BLaER1 treated with 17β-estradiol and CSF1 and Interleukin-3, amounts not matched to agents 10 nM and 100 nM (cell line): ENCODE measurements around the gene OTUB1.
A peak's percentile ranks its signal among the peaks of the same experiment; 100 is the strongest.

Experiments used
- H3K27ac ChIP-seq, 11 experiments: shearing (Covaris generic); formaldehyde crosslinking; 2 replicates each; pipeline ENCODE4 v1.8.1; 2022
- H3K27me3 ChIP-seq, 11 experiments: shearing (Covaris generic); formaldehyde crosslinking; 2 replicates each; pipeline ENCODE4 v1.8.1; 2022
- H3K36me3 ChIP-seq, 11 experiments: shearing (Covaris generic); formaldehyde crosslinking; 2 replicates each; pipeline ENCODE4 v1.8.1; 2022
- H3K4me1 ChIP-seq, 10 experiments: shearing (Covaris generic); formaldehyde crosslinking; 2 replicates each; pipeline ENCODE4 v1.8.1; 2022
- H3K4me2 ChIP-seq, 11 experiments: shearing (Covaris generic); formaldehyde crosslinking; 2 replicates each; pipeline ENCODE4 v1.8.1; 2022
- H3K4me3 ChIP-seq, 10 experiments: shearing (Covaris generic); formaldehyde crosslinking; 2 replicates each; pipeline ENCODE4 v1.8.1; 2022
- H3K9ac ChIP-seq, 11 experiments: shearing (Covaris generic); formaldehyde crosslinking; 2 replicates each; pipeline ENCODE4 v1.8.1; 2022
- H3K9me3 ChIP-seq, 11 experiments: shearing (Covaris generic); formaldehyde crosslinking; replicated peaks in 1 of 11; 2 replicates each; pipeline ENCODE4 v1.8.1; 2022
- H4K20me1 ChIP-seq, 11 experiments: shearing (Covaris generic); formaldehyde crosslinking; 2 replicates each; pipeline ENCODE4 v1.8.1; 2022
- Cebpa-rat ChIP-seq, 11 experiments: shearing (Covaris generic); IDR thresholded peaks; 2 replicates each; pipeline ENCODE4 v1.8.1; 2022

OTUB1 gene

GRCh38 chr11:63991558-63991957 lies 5.3 kb downstream of the OTUB1 start:
- H3K36me3 ChIP-seq = peaks cover 61 to 88% (median 81%) of the 10 kb centered on the region in 11 experiments
- peaks cover 54 to 99% (median 94%) of the 10 kb centered on the region in 11 experiments for H4K20me1 ChIP-seq
- H3K4me3 ChIP-seq = no peak overlapping the region
- no peak for TF ChIP-seq Cebpa-rat (IDR thresholded peaks at IDR 0.05)
- H3K4me1 ChIP-seq = peaks cover 38 to 58% (median 50%) of the 10 kb centered on the region in 10 experiments
- no peak overlapping the region for H3K27ac ChIP-seq
- H3K9ac ChIP-seq = 0 out of 22 replicates have a peak overlapping the region, but pooled peaks of 1 of the 11 experiments have one; percentile 0
- H3K27me3 ChIP-seq = no peaks in the 10 kb centered on the region
- H3K4me2 ChIP-seq = no peak overlapping the region
- H3K9me3 ChIP-seq = no peaks in the 10 kb centered on the region

GRCh38 chr11:63993100-63993499 lies 6.9 kb downstream of the OTUB1 start:
- TF ChIP-seq Cebpa-rat (IDR thresholded peaks at IDR 0.05) = no peak
- Histone ChIP-seq H3K36me3 (peaks cover 76 to 97% (median 91%) of the 10 kb centered on the region in 11 experiments), H3K4me3 (no peak overlapping the region), H3K4me1 (peaks cover 38 to 58% (median 52%) of the 10 kb centered on the region in 10 experiments), H4K20me1 (peaks cover 65 to 99% (median 94%) of the 10 kb centered on the region in 11 experiments), H3K4me2 (peak overlapping the region in 7 of 11 experiments; percentile 2 to 60 (median 54); a peak in 9 of 22 replicates), H3K27ac (no peak overlapping the region), H3K27me3 (no peaks in the 10 kb centered on the region), H3K9ac (no peak overlapping the region; a peak in 1 of 22 replicates), H3K9me3 (no peaks in the 10 kb centered on the region)

- Histone ChIP-seq H3K27me3 (peaks cover 0 to 1% (median 0%) of the 10 kb centered on the region in 11 experiments; a peak in 4 of 22 replicates), H3K4me2 (peak overlapping the region; percentile 26 to 82 (median 57)), H4K20me1 (peaks cover 67 to 99% (median 94%) of the 10 kb centered on the region in 11 experiments), H3K4me3 (no peak overlapping the region), H3K9me3 (no peaks in the 10 kb centered on the region), H3K27ac (no peak overlapping the region), H3K4me1 (peaks cover 43 to 60% (median 55%) of the 10 kb centered on the region in 10 experiments), H3K36me3 (peaks cover 74 to 97% (median 89%) of the 10 kb centered on the region in 11 experiments), H3K9ac (peak overlapping the region in 3 of 11 experiments; percentile 12 to 21 (median 15); a peak in 3 of 22 replicates)
- TF ChIP-seq Cebpa-rat (IDR thresholded peaks at IDR 0.05) = no peak
Observed at GRCh38 chr11:63993993-63994392, 7.8 kb downstream of the OTUB1 start.

GRCh38 chr11:63996512-63996911 lies 10.3 kb downstream of the OTUB1 start:
- Histone ChIP-seq H4K20me1 (peaks cover 67 to 99% (median 98%) of the 10 kb centered on the region in 11 experiments), H3K27me3 (peaks cover 0 to 18% (median 12%) of the 10 kb centered on the region in 11 experiments; a peak in 16 of 22 replicates), H3K36me3 (peaks cover 52 to 75% (median 65%) of the 10 kb centered on the region in 11 experiments), H3K4me3 (no peak overlapping the region), H3K4me2 (peak overlapping the region in 6 of 11 experiments; percentile 77 to 97 (median 94); a peak in 8 of 22 replicates), H3K4me1 (peaks cover 64 to 83% (median 77%) of the 10 kb centered on the region in 10 experiments), H3K27ac (no peak overlapping the region), H3K9me3 (no peaks in the 10 kb centered on the region), H3K9ac (0 out of 22 replicates have a peak overlapping the region, but pooled peaks of 1 of the 11 experiments have one; percentile 13)
- TF ChIP-seq Cebpa-rat (IDR thresholded peaks at IDR 0.05) = no peak

- no peak for TF ChIP-seq Cebpa-rat (IDR thresholded peaks at IDR 0.05)
- H4K20me1 ChIP-seq = peaks cover 61 to 99% (median 97%) of the 10 kb centered on the region in 11 experiments
- H3K4me1 ChIP-seq = peaks cover 71 to 87% (median 84%) of the 10 kb centered on the region in 10 experiments
- H3K36me3 ChIP-seq = peaks cover 45 to 68% (median 59%) of the 10 kb centered on the region in 11 experiments
- no peak overlapping the region for H3K27ac ChIP-seq
- H3K9ac ChIP-seq = peak overlapping the region in 2 of 11 experiments; percentile 4 to 19; a peak in 1 of 22 replicates
- peak overlapping the region in 10 of 11 experiments; percentile 77 to 97 (median 91); a peak in 18 of 22 replicates for H3K4me2 ChIP-seq
- no peaks in the 10 kb centered on the region for H3K9me3 ChIP-seq
- H3K27me3 ChIP-seq = peaks cover 0 to 23% (median 12%) of the 10 kb centered on the region in 11 experiments; a peak in 16 of 22 replicates
- H3K4me3 ChIP-seq = 0 out of 20 replicates have a peak overlapping the region, but pooled peaks of 1 of the 10 experiments have one; percentile 19
Observed at GRCh38 chr11:63997104-63997700, 11.0 kb downstream of the OTUB1 start.

- Histone ChIP-seq H3K4me1 (peaks cover 75 to 91% (median 87%) of the 10 kb centered on the region in 10 experiments), H3K9me3 (no peaks in the 10 kb centered on the region), H3K4me3 (no peak overlapping the region), H3K36me3 (peaks cover 45 to 63% (median 56%) of the 10 kb centered on the region in 11 experiments), H3K27me3 (peaks cover 0 to 23% (median 12%) of the 10 kb centered on the region in 11 experiments; a peak in 16 of 22 replicates), H3K27ac (no peak overlapping the region), H3K9ac (peak overlapping the region in 5 of 11 experiments; percentile 4 to 47 (median 19); a peak in 4 of 22 replicates), H4K20me1 (peaks cover 61 to 100% (median 98%) of the 10 kb centered on the region in 11 experiments), H3K4me2 (peak overlapping the region in 10 of 11 experiments; percentile 77 to 97 (median 91); a peak in 18 of 22 replicates)
- no peak for TF ChIP-seq Cebpa-rat (IDR thresholded peaks at IDR 0.05)
Observed at GRCh38 chr11:63997801-63998337, 11.6 kb downstream of the OTUB1 start.

GRCh38 chr11:63998558-63999348 lies 12.5 kb downstream of the OTUB1 start:
- H3K4me3 ChIP-seq = peak overlapping the region in 6 of 10 experiments; percentile 38 to 64 (median 43); a peak in 6 of 20 replicates
- no peak overlapping the region for H3K27ac ChIP-seq
- H3K9me3 ChIP-seq = no peaks in the 10 kb centered on the region
- peak overlapping the region; percentile 77 to 97 (median 92) for H3K4me2 ChIP-seq
- H3K4me1 ChIP-seq = peaks cover 67 to 91% (median 86%) of the 10 kb centered on the region in 10 experiments
- no peak for TF ChIP-seq Cebpa-rat (IDR thresholded peaks at IDR 0.05)
- H3K27me3 ChIP-seq = peaks cover 0 to 28% (median 12%) of the 10 kb centered on the region in 11 experiments; a peak in 16 of 22 replicates
- peaks cover 61 to 100% (median 97%) of the 10 kb centered on the region in 11 experiments for H4K20me1 ChIP-seq
- peaks cover 44 to 54% (median 49%) of the 10 kb centered on the region in 11 experiments for H3K36me3 ChIP-seq
- H3K9ac ChIP-seq = peak overlapping the region in 2 of 11 experiments; percentile 47 to 53; a peak in 4 of 22 replicates
